H1 (cell line): ENCODE measurements around the gene FRMD4A. TPM values are rescaled to one million over a fixed set of nuclear protein-coding genes. Genes with fewer than 3 reads are reported as not detected.

Experiments
- CTCF ChIA-PET: fragments of 300-600 bp; sonication (Branson Sonifier 250); formaldehyde crosslinking; loops from one replicate; lab custom pipeline; 2021; ENCODE audit not compliant: partially characterized antibody; lab: Charles Lee
- POLR2A ChIA-PET: fragments of 300-600 bp; sonication (Branson Sonifier 250); formaldehyde crosslinking; loops from one replicate; lab custom pipeline; 2021; ENCODE audit warnings: inconsistent platforms; ENCODE audit not compliant: partially characterized antibody; lab: Charles Lee
- DNase-seq, 2 experiments: peaks; one replicate each; pipeline versions ENCODE4 v3.0.0 to v3.0.0-alpha.2; 2010 to 2022; ENCODE audit warnings: low spot score in 2 of 2, low read depth in 1 of 2, mixed read lengths in 1 of 2
- FAIRE-seq: peaks from 2 replicates; lab custom pipeline; 2011; peaks lifted over from hg19 to GRCh38; lab: Jason Lieb, UNC
- H2AFZ ChIP-seq: 2 replicates; pipeline ENCODE4 v1.8.1; 2012; ENCODE audit warnings: low read length, inconsistent platforms
- H2AK5ac ChIP-seq: 2 replicates; pipeline ENCODE4 v1.6.1; 2013; ENCODE audit warnings: low read depth, low read length
- H2BK120ac ChIP-seq: replicated peaks from 2 replicates; pipeline ENCODE3; 2013; ENCODE audit warnings: low read depth, low read length, inconsistent platforms
- H2BK12ac ChIP-seq: 2 replicates; pipeline ENCODE4 v1.6.1; 2013; ENCODE audit warnings: low read depth, low read length
- H2BK15ac ChIP-seq: 2 replicates; pipeline ENCODE4 v1.6.1; 2013; ENCODE audit warnings: low read length
- H2BK20ac ChIP-seq: 2 replicates; pipeline ENCODE4 v1.6.1; 2013; ENCODE audit warnings: low read length
- H2BK5ac ChIP-seq: 2 replicates; pipeline ENCODE4 v1.6.1; 2013; ENCODE audit warnings: low read depth, low read length
- H3K14ac ChIP-seq: 2 replicates; pipeline ENCODE4 v1.6.1; 2013; ENCODE audit warnings: inconsistent platforms; ENCODE audit not compliant: insufficient read length
- H3K18ac ChIP-seq: 2 replicates; pipeline ENCODE4 v1.6.1; 2013; ENCODE audit warnings: low read length; ENCODE audit errors: extremely low read depth
- H3K23ac ChIP-seq: 2 replicates; pipeline ENCODE4 v1.6.1; 2013; ENCODE audit warnings: inconsistent platforms; ENCODE audit not compliant: insufficient read length
- H3K23me2 ChIP-seq: 2 replicates; pipeline ENCODE4 v1.6.1; 2013; ENCODE audit warnings: low read depth, low read length
- H3K27ac ChIP-seq: 2 replicates; pipeline ENCODE4 v1.6.1; 2011; ENCODE audit warnings: low read depth, low read length, inconsistent platforms
- H3K27me3 ChIP-seq, 4 experiments: replicated peaks in 1 of 4; 1 replicate in 1 of 4; 2 replicates in 3 of 4; pipeline versions ENCODE4 v1.6.1 to v1.8.1; 2011 to 2013; ENCODE audit warnings: low read length in 3 of 4, mild to moderate bottlenecking in 3 of 4, inconsistent platforms in 2 of 4, mixed read lengths in 2 of 4, moderate library complexity in 1 of 4; ENCODE audit not compliant: control insufficient read depth in 3 of 4, insufficient read depth in 3 of 4; ENCODE audit errors: extremely low read depth in 1 of 4
- H3K36me3 ChIP-seq, 4 experiments: 2 replicates each; pipeline versions ENCODE4 v1.6.1 to v1.8.1; 2011 to 2013; ENCODE audit warnings: mild to moderate bottlenecking in 4 of 4, low read length in 3 of 4, moderate library complexity in 2 of 4, control low read depth in 1 of 4, inconsistent platforms in 1 of 4; ENCODE audit not compliant: insufficient read depth in 4 of 4, control insufficient read depth in 2 of 4
- H3K4ac ChIP-seq: replicated peaks from 2 replicates; pipeline ENCODE3; 2013; ENCODE audit warnings: low read length, low read depth, mixed read lengths, inconsistent platforms; ENCODE audit not compliant: insufficient read length
- H3K4me1 ChIP-seq, 4 experiments: replicated peaks in 1 of 4; 1 replicate in 1 of 4; 2 replicates in 3 of 4; pipeline versions ENCODE4 v1.6.1 to v1.8.1; 2011 to 2013; ENCODE audit warnings: low read length in 3 of 4, inconsistent platforms in 2 of 4, mixed read lengths in 1 of 4; ENCODE audit not compliant: insufficient read depth in 4 of 4, control insufficient read depth in 3 of 4
- H3K4me2 ChIP-seq, 2 experiments: 2 replicates each; pipeline versions ENCODE4 v1.6.1 to v1.8.1; 2011 to 2013; ENCODE audit warnings: low read depth in 2 of 2, low read length in 2 of 2, control low read depth in 1 of 2, inconsistent platforms in 1 of 2, mild to moderate bottlenecking in 1 of 2; ENCODE audit not compliant: insufficient read depth in 1 of 2
- H3K4me3 ChIP-seq, 4 experiments: fragments of 200-600, 300-600 bp in 1 of 4; sonication (generic), shearing (Covaris generic), sonication (Bioruptor Twin) in 1 of 4; 2 replicates each; pipeline versions ENCODE4 v1.5.1 to v1.8.1; 2011 to 2016; ENCODE audit warnings: low read length in 4 of 4, low read depth in 3 of 4, control low read depth in 2 of 4, inconsistent platforms in 2 of 4, mild to moderate bottlenecking in 2 of 4, mixed read lengths in 1 of 4, moderate library complexity in 1 of 4; ENCODE audit not compliant: insufficient read depth in 2 of 4; ENCODE audit errors: extremely low read depth in 1 of 4
- H3K56ac ChIP-seq: replicated peaks from 2 replicates; pipeline ENCODE3; 2013; ENCODE audit warnings: low read depth, mild to moderate bottlenecking, mixed read lengths, low read length, inconsistent platforms; ENCODE audit not compliant: insufficient read length
- H3K79me1 ChIP-seq: 2 replicates; pipeline ENCODE4 v1.6.1; 2013; ENCODE audit warnings: low read depth, low read length, control low read depth
- H3K79me2 ChIP-seq, 2 experiments: 2 replicates each; pipeline versions ENCODE4 v1.6.1 to v1.8.1; 2012 to 2013; ENCODE audit warnings: low read length in 2 of 2, mild to moderate bottlenecking in 2 of 2, inconsistent platforms in 1 of 2; ENCODE audit not compliant: insufficient read depth in 2 of 2, control insufficient read depth in 1 of 2
- H3K9ac ChIP-seq, 4 experiments: replicated peaks in 1 of 4; 1 replicate in 1 of 4; 2 replicates in 3 of 4; pipeline versions ENCODE4 v1.6.1 to v1.8.1; 2011 to 2013; ENCODE audit warnings: low read depth in 3 of 4, low read length in 3 of 4, control low read depth in 2 of 4, mild to moderate bottlenecking in 2 of 4, moderate library complexity in 2 of 4, inconsistent platforms in 1 of 4; ENCODE audit errors: extremely low read depth in 1 of 4
- H3K9me3 ChIP-seq, 2 experiments: 2 replicates each; pipeline versions ENCODE4 v1.6.1 to v1.8.1; 2012 to 2013; ENCODE audit warnings: mild to moderate bottlenecking in 2 of 2, moderate library complexity in 2 of 2, control low read depth in 1 of 2, inconsistent platforms in 1 of 2, low read depth in 1 of 2, low read length in 1 of 2, mixed read lengths in 1 of 2; ENCODE audit not compliant: insufficient read depth in 2 of 2
- H4K20me1 ChIP-seq, 2 experiments: replicated peaks in 1 of 2; 2 replicates each; pipeline versions ENCODE3 to v1.8.1; 2011 to 2013; ENCODE audit warnings: inconsistent platforms in 2 of 2, low read length in 2 of 2, mild to moderate bottlenecking in 1 of 2; ENCODE audit not compliant: insufficient read depth in 2 of 2, control insufficient read depth in 1 of 2
- H4K5ac ChIP-seq: 2 replicates; pipeline ENCODE4 v1.6.1; 2013; ENCODE audit warnings: low read length, low read depth, mixed read lengths, inconsistent platforms; ENCODE audit not compliant: insufficient read length
- H4K8ac ChIP-seq: 2 replicates; pipeline ENCODE4 v1.8.0; 2013; ENCODE audit warnings: mild to moderate bottlenecking, moderate library complexity, low read length, inconsistent platforms; ENCODE audit not compliant: insufficient read depth; ENCODE audit errors: extremely low read depth
- H4K91ac ChIP-seq: replicated peaks from 2 replicates; pipeline ENCODE3; 2013; ENCODE audit warnings: low read length, mixed read lengths, inconsistent platforms; ENCODE audit not compliant: insufficient read length
- BCL11A ChIP-seq, 2 experiments: IDR thresholded peaks; one replicate each; pipeline ENCODE4 v1.6.1; 2011; ENCODE audit warnings: low read depth in 2 of 2, low read length in 2 of 2, mild to moderate bottlenecking in 2 of 2
- EZH2 ChIP-seq: fragments of 200-600 bp; sonication (generic); IDR thresholded peaks from 2 replicates; pipeline ENCODE4 v1.7.1; 2012; ENCODE audit warnings: low read depth, mild to moderate bottlenecking, moderate library complexity, low read length, inconsistent platforms; ENCODE audit not compliant: severe bottlenecking
- KDM4A ChIP-seq: IDR thresholded peaks from one replicate; pipeline ENCODE4 v1.7.1; 2012; ENCODE audit warnings: low read depth, mild to moderate bottlenecking, moderate library complexity, low read length, inconsistent platforms; ENCODE audit not compliant: severe bottlenecking
- KDM5A ChIP-seq: fragments of 200-600 bp; IDR thresholded peaks from 2 replicates; pipeline ENCODE4 v1.7.1; 2012; ENCODE audit warnings: mild to moderate bottlenecking, low read length, inconsistent platforms, mixed read lengths
- MAFK ChIP-seq: IDR thresholded peaks from 2 replicates; pipeline ENCODE4 v1.6.1; 2012; ENCODE audit warnings: low read depth, mild to moderate bottlenecking, improper control_type of control experiment, low read length
- RXRA ChIP-seq: IDR thresholded peaks from 2 replicates; pipeline ENCODE4 v1.6.1; 2011; ENCODE audit warnings: low read depth, mild to moderate bottlenecking, low read length, moderate library complexity; ENCODE audit not compliant: insufficient read depth
- SIN3A ChIP-seq, 2 experiments: IDR thresholded peaks in 1 of 2; conservative IDR thresholded peaks in 1 of 2; 2 replicates each; pipeline ENCODE4 v1.6.1; 2011 to 2012; ENCODE audit warnings: low read length in 2 of 2, improper control_type of control experiment in 1 of 2, low read depth in 1 of 2, mild to moderate bottlenecking in 1 of 2
- TAF7 ChIP-seq: optimal IDR thresholded peaks from 2 replicates; pipeline ENCODE3; 2011; ENCODE audit warnings: low read depth, mild to moderate bottlenecking, inconsistent platforms, low read length, moderate library complexity, borderline replicate concordance
- TCF12 ChIP-seq: IDR thresholded peaks from 2 replicates; pipeline ENCODE4 v1.6.1; 2011; ENCODE audit warnings: low read depth, mild to moderate bottlenecking, low read length
- YY1 ChIP-seq: IDR thresholded peaks from 2 replicates; pipeline ENCODE4 v1.6.1; 2011; ENCODE audit warnings: low read depth, mild to moderate bottlenecking, low read length
- WGBS, 2 experiments: shearing (Covaris generic) in 1 of 2; methylation state at CpG; one replicate each; pipeline versions ENCODE4 v1.1.6 to v1.1.7; 2013 to 2015; ENCODE audit warnings: low lambda C conversion rate in 2 of 2, mixed read lengths in 2 of 2, inconsistent platforms in 1 of 2, low coverage in 1 of 2, missing lambda C conversion rate in 1 of 2; ENCODE audit not compliant: insufficient replicate concordance in 2 of 2, insufficient coverage in 1 of 2, insufficient read length in 1 of 2; ENCODE audit errors: extremely low coverage in 1 of 2, missing lambda C conversion rate in 1 of 2; 5-methylcytosine and 5-hydroxymethylcytosine counted together
- polyA plus RNA-seq, 7 experiments: library from polyadenylated mRNA; depleted of rRNA in 3 of 7; stranded (reverse) in 5 of 7; unstranded in 2 of 7; fragments of >200 nt in 5 of 7; fragments of 200-250 nt in 2 of 7; gene quantifications; 1 replicate in 5 of 7; 2 replicates in 1 of 7; 4 replicates in 1 of 7; pipeline versions ENCODE4 v1.2.1 to v1.2.3, GENCODE V29; 2011 to 2013; ENCODE audit warnings: missing spikeins in 2 of 7, mixed read lengths in 2 of 7
- total RNA-seq: library from RNA; stranded (reverse); fragmentation: NEBNext Ultra II Directional; extraction: Animal tissue kit (Norgen Biotek cat#: 25700); gene quantifications from 2 replicates; pipeline ENCODE4 v1.2.1, GENCODE V29; 2021
- TF ChIP-seq, protein P1 (sequence below): IDR thresholded peaks from 2 replicates; pipeline ENCODE4 v1.6.1; 2011; ENCODE audit warnings: low read length, improper control_type of control experiment
- TF ChIP-seq, protein P2 (sequence below): IDR thresholded peaks from 2 replicates; pipeline ENCODE4 v1.6.1; 2011; ENCODE audit warnings: low read depth, mild to moderate bottlenecking, low read length; ENCODE audit not compliant: insufficient read depth

The FRMD4A gene
- total and polyA plus RNA-seq, 2 of the 8 experiments (the other 6 are each of a cell fraction or from before 2014, with no cell fraction given): 38.6 to 39.6 TPM

DNA sequence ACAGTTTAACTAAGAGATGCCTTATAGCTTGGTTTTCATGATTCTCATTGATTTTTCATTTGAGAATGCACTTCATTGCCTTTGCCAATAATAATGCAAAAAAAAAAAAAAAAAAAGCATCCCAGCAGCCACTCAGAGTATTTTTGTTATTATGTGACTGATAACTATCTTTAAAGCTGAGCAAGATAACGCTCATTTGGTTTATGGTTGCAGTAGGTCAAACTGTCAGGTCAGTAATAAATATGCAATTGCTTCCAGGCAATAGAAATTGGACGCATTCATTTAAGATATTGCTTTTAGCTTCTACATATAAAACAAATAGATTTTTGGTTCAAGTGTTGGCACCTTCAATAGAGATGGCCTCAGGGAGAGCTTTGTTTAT is 528.8 kb downstream of the FRMD4A start:
- Histone ChIP-seq H2BK15ac (no peak overlapping the region), H3K4me3 (no peak overlapping the region), H2AFZ (no peak overlapping the region), H3K9me3 (no peaks in the 10 kb centered on the region), H4K8ac (no peak overlapping the region), H3K56ac (no peak overlapping the region), H3K4ac (no peak overlapping the region), H2BK120ac (no peak overlapping the region), H4K5ac (no peak overlapping the region), H3K79me1 (no peaks in the 10 kb centered on the region), H4K20me1 (no peaks in the 10 kb centered on the region), H2BK12ac (no peak overlapping the region), H3K9ac (no peak overlapping the region), H3K4me1 (peaks cover 0 to 8% (median under 1%) of the 10 kb centered on the region in 4 experiments; a peak in 2 of 7 replicates), H4K91ac (no peak overlapping the region), H3K4me2 (no peak overlapping the region), H3K36me3 (no peaks in the 10 kb centered on the region), H2AK5ac (no peak overlapping the region)
- POLR2A ChIA-PET: interaction anchor here (0.7 to 0.8 kb wide), 2 partner anchors 10 to 420 kb away, joined by 3 read pairs; no protein-coding TSS in a partner anchor
- no peak for DNase-seq
- WGBS, 2 experiments: 88% methylated on average over 2 of the region's 2 CpGs; no CpG with 5 or more reads in 1 of the 2 experiments
- TF ChIP-seq SIN3A (conservative IDR thresholded peaks at IDR 0.05 in 1 of 2, IDR thresholded peaks at IDR 0.05 in 1 of 2; ENCODE audit: low read depth in 1 of 2, low read length in 2 of 2) (no peak), EZH2 (no peak), YY1 (no peak), RXRA (no peak), TAF7 (no peak), KDM4A (no peak), TCF12 (no peak), KDM5A (no peak), BCL11A (IDR thresholded peaks at IDR 0.05; ENCODE audit: low read depth in 2 of 2, low read length in 2 of 2) (no peak), MAFK (no peak)
- TF ChIP-seq, protein P1, sequence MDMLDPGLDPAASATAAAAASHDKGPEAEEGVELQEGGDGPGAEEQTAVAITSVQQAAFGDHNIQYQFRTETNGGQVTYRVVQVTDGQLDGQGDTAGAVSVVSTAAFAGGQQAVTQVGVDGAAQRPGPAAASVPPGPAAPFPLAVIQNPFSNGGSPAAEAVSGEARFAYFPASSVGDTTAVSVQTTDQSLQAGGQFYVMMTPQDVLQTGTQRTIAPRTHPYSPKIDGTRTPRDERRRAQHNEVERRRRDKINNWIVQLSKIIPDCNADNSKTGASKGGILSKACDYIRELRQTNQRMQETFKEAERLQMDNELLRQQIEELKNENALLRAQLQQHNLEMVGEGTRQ: no peak
- TF ChIP-seq, protein P2, sequence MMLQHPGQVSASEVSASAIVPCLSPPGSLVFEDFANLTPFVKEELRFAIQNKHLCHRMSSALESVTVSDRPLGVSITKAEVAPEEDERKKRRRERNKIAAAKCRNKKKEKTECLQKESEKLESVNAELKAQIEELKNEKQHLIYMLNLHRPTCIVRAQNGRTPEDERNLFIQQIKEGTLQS: no peak
- TF ChIP-seq, all 59 proteins: peak for 0
- H3K27ac ChIP-seq: no peak overlapping the region
- H2BK20ac ChIP-seq: no peak overlapping the region
- no peaks in the 10 kb centered on the region for H3K23me2 ChIP-seq
- CTCF ChIA-PET: interaction anchor here (0.6 to 1.2 kb wide), 8 partner anchors 18 to 292 kb away, joined by 3 to 6 read pairs (median 4); no protein-coding TSS in a partner anchor
- H3K79me2 ChIP-seq: no peaks in the 10 kb centered on the region
- H3K27me3 ChIP-seq: no peaks in the 10 kb centered on the region
- no peak overlapping the region for H3K23ac ChIP-seq
- no peak overlapping the region for H2BK5ac ChIP-seq
- no peak for FAIRE-seq
- H3K18ac ChIP-seq: no peak overlapping the region
- H3K14ac ChIP-seq: no peak overlapping the region
